SHP77 (cell line): Measurements from ENCODE around the gene SPECC1L.
"Not testable (repeated sequence)": the region's sequence is repeated elsewhere in the genome, so short reads cannot be mapped to it uniquely, and the experiment has no call there.

Experiments used
- DNase-seq, 2 experiments: peaks; one replicate each; lab custom pipeline; 2025; lab: John Stamatoyannopoulos, UW

SPECC1L gene, protein sequence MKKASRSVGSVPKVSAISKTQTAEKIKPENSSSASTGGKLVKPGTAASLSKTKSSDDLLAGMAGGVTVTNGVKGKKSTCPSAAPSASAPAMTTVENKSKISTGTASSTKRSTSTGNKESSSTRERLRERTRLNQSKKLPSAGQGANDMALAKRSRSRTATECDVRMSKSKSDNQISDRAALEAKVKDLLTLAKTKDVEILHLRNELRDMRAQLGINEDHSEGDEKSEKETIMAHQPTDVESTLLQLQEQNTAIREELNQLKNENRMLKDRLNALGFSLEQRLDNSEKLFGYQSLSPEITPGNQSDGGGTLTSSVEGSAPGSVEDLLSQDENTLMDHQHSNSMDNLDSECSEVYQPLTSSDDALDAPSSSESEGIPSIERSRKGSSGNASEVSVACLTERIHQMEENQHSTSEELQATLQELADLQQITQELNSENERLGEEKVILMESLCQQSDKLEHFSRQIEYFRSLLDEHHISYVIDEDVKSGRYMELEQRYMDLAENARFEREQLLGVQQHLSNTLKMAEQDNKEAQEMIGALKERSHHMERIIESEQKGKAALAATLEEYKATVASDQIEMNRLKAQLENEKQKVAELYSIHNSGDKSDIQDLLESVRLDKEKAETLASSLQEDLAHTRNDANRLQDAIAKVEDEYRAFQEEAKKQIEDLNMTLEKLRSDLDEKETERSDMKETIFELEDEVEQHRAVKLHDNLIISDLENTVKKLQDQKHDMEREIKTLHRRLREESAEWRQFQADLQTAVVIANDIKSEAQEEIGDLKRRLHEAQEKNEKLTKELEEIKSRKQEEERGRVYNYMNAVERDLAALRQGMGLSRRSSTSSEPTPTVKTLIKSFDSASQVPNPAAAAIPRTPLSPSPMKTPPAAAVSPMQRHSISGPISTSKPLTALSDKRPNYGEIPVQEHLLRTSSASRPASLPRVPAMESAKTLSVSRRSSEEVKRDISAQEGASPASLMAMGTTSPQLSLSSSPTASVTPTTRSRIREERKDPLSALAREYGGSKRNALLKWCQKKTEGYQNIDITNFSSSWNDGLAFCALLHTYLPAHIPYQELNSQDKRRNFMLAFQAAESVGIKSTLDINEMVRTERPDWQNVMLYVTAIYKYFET

DNA sequence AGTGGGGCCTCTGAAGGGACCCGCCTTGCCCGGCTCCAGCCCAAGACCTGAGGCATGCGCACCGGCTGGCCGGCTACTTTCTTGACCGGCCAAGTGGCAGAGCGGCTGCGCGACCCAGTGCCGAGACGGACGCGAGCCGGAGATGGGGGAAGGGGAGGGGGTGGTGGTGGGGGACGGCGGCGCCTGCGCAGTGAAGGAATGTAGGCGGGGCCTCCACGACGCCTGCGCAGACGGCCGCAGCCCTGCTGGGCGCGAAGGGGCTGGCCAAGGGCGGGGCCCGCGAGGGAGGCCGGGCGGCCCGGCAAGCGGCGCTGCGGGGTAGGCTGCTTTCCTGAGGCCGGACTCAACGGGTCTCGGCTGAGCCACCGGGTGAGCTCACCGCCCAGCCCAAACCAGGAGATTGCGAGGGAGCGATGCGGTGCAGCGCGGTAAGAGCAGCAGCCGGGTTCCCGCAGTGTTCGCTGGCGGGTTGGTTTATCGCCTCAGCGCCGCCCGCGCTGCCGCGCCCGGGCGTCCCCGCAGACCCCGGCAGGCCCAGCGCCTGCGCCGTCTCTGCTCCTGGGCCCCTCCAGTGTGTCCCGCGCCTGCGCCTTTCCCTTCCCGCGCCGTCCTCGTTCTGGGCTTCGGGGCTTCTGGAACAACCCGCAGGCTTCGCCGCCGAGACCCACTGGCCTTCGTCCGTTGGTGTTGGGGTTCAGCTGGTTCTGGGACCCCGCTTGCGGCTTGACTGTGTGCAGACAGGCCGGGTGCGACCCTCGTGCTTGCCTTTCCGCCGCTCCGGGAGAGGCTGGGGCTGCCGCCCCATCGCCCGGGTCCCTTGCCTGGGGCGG, at the start of gene SPECC1L:
TSS of gene SPECC1L (plus strand) at position 276 of the 830 bp plus-strand sequence. CDS start 31,401 bp downstream, outside the sequence.
- DNase-seq = peak; percentile 86 to 90

DNA sequence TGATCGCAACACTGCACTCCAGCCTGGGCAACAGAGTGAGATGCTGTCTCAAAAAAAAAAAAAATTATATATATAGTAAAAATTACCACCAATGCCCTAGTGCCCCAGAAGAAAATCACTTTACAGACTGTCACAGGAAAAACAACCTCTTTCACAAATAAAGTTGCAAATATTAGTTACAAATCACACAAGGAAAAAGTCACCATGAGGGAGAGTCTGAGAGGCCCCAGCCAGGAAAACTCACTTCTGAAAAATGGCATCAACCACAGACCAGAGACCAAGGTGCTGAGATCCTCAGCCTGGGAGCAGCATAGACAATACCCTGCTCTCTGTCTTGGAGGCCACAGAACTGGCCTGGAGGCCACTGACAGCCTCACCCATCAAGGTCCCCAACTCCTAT, 46.2 kb upstream of the SPECC1L start:
- DNase-seq = no peak

DNA sequence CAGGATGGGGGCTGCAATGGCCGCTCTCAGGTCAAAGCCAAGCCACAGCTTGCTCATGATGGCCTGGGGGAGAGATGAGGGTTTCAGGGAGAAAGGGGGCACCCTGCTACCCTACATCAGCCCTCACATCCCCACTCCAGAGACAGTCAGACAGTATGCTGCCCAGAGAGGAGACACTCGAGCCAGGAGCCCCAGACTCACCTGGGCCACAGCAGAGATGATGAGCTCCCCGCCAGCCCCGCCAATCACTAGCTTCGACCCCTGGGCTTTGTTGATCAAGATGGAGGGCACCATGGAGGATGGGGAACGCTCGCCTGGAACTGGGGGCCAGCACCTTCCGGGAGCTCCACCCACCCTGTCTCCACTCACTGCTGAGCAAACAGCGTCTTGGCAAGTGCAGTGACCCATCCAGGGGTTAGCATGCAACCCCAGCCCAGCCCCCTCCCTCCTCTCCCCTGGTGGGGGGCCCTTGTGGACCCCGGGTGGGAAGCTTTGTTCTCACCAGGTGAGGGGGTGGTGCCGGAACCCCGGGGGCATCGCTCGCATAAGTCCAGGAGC, 45.5 kb upstream of the SPECC1L start:
- DNase-seq = no peak

DNA sequence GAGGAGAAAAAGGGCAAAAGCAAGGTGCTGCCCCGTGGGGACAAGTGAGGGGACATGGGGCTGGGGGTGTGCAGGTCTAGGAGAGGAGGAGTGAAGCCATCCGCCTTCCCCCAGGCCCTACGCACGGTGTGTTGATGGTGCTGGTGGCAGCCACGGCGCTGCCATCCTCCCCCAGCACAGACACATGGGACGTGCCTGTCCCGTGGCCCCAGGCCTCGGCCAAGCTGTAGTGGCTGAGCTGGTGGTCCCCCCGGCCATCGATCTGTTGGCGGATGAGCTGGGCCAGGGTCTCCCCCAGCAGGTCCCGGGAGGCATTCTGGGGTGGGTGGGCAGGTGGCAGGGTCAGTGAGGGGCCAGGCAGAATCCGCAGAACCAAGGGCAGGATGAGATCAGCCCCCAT, 44.7 kb upstream of the SPECC1L start:
- DNase-seq = no peak

DNA sequence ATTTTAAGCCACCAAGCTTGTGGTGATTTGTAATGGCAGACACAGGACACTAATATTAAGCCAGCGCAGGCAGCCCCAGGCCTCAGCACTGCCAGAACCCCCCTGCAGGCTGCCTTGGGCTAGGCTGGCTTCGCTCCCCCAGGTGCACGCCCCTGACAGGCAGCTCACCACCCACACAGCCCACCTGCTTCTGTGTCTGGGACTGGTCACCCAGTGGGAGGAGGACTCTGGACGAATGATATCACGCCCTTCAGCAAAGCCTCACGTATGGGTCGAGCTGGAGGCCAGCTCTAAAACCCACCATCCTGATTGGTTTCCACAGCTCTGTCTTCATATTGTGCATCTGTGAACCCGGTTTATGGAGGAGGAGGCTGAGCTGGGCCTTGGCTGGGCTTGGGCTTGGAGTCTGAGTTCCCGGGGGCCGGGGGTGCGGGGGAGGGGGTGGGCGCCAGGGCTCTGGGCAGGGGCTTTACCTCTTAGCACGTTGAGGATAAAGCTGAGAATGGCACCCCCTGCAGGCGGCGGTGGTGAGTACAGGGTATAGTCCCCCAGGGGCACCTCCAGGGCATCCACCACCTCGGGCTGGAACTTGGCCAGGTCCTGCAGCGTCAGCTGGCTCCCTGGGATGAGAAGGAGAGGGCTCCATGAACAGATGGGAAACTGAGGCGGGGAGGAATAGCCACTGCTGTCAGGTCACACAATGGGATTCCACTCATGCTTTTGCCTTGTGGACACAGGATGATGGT, 39.5 kb upstream of the SPECC1L start:
- DNase-seq = no peak

DNA sequence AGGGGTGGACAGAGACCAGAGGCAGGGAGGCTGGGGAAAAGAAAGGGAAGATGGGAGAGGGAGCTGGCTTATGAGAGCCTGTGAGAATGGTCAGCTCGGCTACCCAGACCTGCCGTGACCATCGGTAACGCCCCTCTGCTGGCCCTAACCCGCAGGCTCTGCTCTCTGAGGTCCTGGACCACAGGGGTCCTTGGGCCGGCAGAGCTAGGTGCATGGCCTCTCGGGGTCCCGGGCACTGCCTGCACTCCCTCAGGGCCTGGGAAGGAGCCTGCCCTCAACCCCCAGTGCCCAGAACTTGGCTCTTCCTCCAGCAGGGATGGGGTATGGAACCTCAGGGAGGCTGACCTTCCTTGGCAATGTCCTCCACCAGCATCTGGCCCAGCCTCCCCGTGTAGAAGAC, 38.9 kb upstream of the SPECC1L start:
- DNase-seq = no peak

DNA sequence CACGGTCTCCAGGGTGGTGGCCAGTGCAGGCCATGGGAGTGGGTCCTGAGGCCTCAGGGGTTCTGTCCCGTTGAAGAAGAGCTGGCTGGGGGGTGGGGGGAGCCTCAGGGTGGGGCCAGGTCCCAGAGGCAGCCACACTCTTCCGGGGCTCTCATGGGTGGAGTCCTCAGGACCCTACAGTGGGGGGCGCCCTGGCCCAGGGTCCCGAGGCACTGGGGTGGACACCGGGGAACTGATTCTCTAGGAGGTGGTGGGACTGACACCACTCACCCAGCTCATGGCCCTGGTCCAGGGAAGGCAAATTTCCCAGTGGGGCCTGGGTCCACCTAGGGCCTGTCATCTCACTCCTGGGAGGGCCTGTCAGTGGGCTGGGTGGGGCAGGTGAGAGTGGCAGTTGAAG, 38.5 kb upstream of the SPECC1L start:
- DNase-seq = no peak

DNA sequence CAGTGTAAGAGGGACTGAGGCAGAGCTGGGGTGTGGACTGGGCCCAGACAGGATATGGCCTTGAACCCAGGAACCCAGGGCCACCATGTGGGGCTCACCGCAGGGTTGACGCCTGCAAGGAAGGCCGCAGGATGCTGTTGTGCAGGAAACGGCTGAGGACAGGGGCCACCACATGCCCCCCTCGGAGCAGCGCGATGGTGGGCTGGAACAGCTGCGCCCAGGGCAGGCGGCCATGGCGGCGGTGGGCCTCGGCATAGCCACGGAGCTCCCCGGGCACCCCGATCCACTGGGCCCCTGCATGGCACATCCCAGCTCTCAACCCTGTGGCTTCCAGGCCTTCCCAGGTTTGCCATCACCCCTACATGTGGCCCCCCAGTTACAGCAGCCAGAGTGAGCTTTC, 37.9 kb upstream of the SPECC1L start:
- DNase-seq = no peak

DNA sequence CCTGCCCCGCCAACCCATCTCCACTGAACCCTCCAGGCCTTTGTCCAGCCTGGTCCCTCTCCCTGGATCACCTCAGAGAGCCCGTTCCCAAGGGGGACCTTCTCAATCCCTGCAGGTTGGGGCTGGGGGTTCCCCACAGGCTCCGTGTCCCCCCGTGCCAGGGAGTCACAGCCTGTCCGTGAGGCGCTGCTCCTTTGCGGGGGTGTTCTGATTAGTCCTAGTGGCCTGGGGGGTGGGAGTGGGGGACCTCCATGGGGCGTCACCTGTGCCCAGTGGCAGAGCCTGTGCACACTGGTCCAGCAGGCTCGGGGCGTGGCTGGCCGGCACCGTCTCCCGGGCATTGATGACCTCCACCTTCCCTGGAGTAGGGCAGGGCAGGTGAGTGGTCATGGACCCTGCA, 37.4 kb upstream of the SPECC1L start:
- DNase-seq = no peak

DNA sequence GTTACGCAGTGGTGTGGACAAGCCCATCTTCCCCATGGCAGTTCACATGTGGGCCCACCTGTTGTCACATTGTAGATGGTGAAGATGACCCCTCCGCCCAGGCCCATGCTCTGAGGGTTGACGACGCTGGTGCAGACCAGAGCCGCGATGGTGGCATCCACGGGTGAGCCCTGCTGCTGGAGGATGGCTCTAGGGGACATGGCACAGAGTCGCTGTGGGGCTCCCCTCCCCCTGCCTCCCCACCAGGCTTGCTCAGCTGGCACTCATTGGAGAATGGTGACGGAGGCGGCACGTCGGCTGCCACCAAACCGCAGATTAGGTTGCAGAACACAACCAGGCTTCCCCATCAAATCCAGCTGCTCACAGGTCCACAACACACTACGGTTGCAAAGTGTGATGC, 36.8 kb upstream of the SPECC1L start:
- DNase-seq = no peak

DNA sequence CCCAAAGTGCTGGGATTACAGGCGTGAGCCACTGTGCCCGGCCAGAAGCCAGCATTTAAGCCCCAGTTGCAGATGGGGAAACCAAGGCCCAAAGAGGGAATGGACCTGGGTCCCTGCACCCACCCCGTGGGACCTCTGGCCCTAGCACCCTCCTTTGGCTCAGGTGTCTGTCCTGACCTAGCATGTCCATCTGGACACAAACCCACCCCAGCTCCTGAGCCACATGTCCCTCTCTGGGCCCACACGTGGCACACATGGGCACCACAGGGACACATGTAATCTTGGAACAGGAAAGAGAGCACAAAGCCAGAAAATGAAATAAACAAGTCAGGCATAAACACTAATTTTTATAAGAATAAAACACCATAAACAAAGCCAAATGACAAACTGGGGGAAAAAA, 35.3 kb upstream of the SPECC1L start:
- DNase-seq = no peak

DNA sequence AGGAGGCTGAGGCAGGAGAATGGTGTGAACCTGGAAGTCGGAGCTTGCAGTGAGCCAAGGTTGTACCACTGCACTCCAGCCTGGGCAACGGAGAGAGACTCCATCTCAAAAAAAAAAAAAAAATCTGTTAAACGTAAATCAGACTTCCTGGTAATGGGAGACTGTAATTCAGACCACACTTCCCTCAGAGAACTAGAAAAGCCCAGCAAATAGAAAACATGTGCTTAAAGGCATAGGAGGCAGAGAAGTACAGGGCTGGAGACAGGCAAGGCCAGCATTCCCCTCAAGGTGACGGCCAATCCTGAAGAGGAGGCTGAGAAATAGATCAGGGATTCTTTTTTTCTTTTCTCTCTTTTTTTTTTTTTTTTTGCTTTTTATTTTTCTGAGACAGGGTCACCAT, 34.0 kb upstream of the SPECC1L start:
- no peak for DNase-seq

DNA sequence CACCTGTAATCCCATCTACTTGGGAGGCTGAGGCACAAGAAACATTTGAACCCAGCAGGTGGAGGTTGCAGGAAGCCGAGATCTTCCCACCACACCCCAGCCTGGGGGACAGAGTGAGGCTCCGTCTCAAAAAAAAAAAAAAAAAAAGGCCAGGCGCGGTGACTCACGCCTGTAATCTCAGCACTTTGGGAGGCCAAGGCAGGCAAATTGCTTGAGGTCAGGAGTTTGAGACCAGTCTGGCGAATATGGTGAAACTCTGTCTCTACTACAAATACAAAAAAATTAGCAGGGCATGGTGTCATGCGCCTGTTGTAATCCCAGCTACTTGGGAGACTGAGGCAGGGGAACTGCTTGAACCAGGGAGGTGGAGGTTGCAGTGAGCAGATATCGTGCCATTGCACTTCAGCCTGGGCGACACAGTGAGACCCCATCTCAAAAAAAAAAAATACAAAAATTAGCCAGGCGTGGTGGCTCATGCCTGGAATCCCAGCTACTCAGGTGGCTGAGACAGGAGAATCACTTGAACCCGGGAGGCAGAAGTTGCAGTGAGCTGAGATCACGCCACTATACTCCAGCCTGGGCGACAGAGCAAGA, 32.4 kb upstream of the SPECC1L start:
- not testable (repeated sequence) for DNase-seq

DNA sequence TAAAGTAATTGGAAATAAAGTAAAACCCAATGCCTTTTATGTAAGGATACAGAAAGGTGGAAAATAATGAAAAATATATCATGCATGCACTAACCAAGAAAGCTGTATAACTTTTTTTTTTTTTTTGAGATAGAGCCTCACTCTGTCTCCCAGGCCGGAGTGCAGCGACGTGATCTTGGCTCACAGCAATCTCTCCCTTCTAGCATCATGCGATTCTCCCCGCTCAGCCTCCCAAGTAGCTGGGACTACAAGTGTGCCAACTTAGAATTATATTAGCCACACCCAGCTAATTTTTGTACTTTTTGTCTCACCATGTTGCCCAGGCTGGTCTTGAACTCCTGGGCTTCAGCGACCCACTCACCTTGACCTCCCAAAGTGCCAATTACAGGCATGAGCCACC, 30.2 kb upstream of the SPECC1L start:
- no peak for DNase-seq

DNA sequence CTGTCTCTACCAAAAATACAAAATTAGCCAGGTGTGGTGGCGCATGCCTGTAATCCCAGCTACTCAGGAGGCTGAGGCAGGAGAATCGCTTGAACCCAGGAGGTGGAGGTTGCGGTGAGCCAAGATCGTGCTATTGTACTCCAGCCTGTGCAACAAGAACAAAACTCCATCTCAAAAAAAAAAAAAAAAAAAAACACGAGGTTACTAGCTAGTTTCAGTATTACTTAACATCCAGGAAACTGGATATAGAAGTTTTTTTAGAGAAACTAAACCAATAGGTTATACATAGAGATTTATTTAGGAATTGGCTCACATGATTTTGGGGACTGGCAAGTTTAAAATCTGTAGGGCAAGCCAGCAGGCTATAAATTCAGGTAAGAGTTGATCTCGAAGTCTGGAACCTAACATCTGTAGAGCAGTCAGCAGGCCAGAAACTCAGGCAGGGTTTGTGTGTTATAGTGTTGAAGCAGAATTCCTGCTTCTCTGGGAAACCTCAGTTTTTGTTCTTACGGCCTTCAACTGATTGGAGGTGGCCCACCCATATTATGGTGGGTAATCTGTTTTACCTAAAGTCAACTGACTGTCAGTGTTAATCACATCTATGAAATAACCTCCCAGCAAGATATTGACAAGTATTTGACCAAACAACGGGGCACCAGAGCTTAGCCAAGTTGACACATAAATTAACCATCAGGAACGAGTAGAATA, 29.5 kb upstream of the SPECC1L start:
- not testable (repeated sequence) for DNase-seq

DNA sequence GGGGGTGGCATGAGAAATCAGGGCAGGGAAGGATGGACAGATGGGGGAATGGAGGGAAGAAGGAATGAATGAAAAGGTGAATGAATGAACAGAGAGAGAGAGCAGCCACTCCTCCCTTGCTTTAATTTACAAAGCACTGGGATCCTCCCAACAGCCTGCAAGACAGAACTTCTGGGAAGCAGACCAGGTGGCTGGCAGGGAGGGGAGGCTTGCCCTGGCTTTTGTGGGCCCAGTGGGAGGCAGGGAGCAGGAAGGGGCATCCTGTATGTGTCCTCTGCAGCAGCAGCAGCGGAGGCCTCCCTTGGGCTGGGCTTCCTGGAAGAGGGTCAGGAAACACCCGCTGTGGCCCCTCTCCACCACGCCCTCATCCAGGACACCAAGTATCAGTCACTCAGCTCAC, 27.2 kb upstream of the SPECC1L start:
- DNase-seq = not testable (repeated sequence)

DNA sequence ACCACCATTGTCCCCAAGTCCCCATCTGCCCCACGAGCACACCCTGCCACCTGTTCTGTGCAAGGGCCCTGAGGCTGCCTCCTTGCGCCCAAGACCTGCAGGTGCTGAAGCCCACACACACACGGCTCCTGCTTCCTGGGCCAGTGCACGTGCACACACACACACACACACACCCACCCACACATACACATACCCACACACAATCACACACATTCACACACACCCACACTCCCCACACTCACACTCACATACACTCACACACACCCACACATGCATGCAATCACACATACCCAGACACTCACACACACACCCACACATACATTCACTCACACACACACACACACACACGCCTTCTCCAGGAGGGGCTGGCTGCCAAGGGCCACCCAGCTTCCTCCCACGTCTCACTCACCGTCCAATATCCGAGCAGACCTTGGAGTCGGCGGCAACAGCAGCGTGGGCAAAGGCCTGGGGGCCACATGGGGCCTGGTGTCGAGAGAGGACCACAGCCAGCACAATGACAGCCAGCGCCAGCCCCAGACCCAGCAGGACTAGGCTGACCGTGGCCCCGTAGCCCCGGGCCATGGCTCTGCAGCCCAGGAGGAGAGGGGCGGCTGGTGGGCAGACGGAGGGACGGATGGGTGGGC, 26.4 kb upstream of the SPECC1L start:
- DNase-seq = no peak

DNA sequence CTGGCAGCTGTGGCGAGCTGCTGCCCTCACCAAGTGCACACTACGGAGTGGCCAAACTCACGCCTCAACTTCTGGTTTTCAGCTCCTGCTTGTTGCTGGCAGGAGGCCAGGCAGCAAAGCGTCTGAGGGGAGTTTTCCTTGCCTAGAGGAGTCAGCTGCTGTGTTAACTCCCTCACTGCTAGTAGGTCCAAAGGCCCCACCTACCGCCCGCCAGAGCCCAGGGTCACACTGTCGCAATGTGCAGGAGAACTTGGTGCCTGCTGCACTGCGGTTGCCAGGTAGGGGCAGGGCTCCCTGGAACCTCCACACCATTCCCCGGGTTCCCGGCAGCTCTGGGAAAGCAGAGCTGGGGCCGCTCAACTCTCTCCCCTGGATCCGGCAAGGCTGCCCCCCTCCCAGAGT, 25.6 kb upstream of the SPECC1L start, which contains the start of gene GGT5:
TSS of gene GGT5 (minus strand) at position 53 of the 402 bp plus-strand sequence. CDS start 357 bp downstream, outside the sequence.
- DNase-seq = not testable (repeated sequence)
